ENCODE results near the gene IRF3. TPM values are rescaled to one million over a fixed set of nuclear protein-coding genes. Genes with fewer than 3 reads are reported as not detected.

Gene IRF3
- total and polyA plus RNA-seq, 2 of the 4 experiments (the other 2 are of a cell fraction), result 39.6 to 65.2 TPM

DNA sequence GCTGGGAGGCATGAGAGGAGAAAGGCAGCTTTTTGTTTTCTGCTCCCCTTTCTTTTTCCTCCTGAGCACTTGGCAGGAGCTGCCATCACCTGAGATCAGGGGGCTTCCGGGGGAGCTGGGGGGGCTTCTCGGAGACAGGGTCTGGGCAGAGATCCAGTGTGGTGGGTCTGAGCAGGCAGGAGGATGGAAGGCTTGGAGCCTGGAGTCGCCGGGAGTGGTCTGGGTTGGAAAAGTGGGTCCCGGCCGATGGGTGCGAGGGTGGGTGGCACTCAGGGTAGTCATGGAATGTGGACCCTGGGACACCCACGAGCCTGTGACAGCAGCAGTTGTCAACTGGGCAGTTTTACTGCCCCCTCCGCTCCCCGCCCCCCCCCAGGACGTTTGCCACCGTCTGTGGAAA lies 21.5 kb upstream of the IRF3 start:
- no peak overlapping the region for H4K8ac ChIP-seq (ENCODE audit: low read depth in 2 of 2, low read length in 2 of 2)
- H3K14ac ChIP-seq (replicated peaks; ENCODE audit: low read depth, low read length), result no peak overlapping the region
- no peak overlapping the region for H3K18ac ChIP-seq (ENCODE audit: low read depth, low read length)
- peaks cover 5% of the 10 kb centered on the region; the same call in 1 of the 2 replicates for H3K9me1 ChIP-seq (ENCODE audit: insufficient read depth, low read length)
- TF ChIP-seq SMC3 (IDR thresholded peaks at IDR 0.05; ENCODE audit: low read depth, low read length) (no peak), RFX5 (IDR thresholded peaks at IDR 0.05; ENCODE audit: low read depth, low read length) (no peak), MAZ (IDR thresholded peaks at IDR 0.05; ENCODE audit: borderline replicate concordance, low read depth, low read length) (no peak), CHD1 (IDR thresholded peaks at IDR 0.05; ENCODE audit: low read depth, low read length) (no peak), CEBPB (IDR thresholded peaks at IDR 0.05; ENCODE audit: low read depth, low read length) (no peak), NFE2L2 (IDR thresholded peaks at IDR 0.05; ENCODE audit: low read depth, low read length) (no peak), MXI1 (IDR thresholded peaks at IDR 0.05; ENCODE audit: borderline replicate concordance, low read depth, low read length) (no peak), RAD21 (IDR thresholded peaks at IDR 0.05; ENCODE audit: low read length) (no peak), RCOR1 (IDR thresholded peaks at IDR 0.05; ENCODE audit: insufficient replicate concordance, low read length) (no peak), FOS (IDR thresholded peaks at IDR 0.05; ENCODE audit: low read depth, low read length) (no peak)
- TF ChIP-seq, protein P1, sequence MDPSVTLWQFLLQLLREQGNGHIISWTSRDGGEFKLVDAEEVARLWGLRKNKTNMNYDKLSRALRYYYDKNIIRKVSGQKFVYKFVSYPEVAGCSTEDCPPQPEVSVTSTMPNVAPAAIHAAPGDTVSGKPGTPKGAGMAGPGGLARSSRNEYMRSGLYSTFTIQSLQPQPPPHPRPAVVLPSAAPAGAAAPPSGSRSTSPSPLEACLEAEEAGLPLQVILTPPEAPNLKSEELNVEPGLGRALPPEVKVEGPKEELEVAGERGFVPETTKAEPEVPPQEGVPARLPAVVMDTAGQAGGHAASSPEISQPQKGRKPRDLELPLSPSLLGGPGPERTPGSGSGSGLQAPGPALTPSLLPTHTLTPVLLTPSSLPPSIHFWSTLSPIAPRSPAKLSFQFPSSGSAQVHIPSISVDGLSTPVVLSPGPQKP (IDR thresholded peaks at IDR 0.05; ENCODE audit: borderline replicate concordance, low read depth, low read length), result no peak
- TF ChIP-seq, protein P2, sequence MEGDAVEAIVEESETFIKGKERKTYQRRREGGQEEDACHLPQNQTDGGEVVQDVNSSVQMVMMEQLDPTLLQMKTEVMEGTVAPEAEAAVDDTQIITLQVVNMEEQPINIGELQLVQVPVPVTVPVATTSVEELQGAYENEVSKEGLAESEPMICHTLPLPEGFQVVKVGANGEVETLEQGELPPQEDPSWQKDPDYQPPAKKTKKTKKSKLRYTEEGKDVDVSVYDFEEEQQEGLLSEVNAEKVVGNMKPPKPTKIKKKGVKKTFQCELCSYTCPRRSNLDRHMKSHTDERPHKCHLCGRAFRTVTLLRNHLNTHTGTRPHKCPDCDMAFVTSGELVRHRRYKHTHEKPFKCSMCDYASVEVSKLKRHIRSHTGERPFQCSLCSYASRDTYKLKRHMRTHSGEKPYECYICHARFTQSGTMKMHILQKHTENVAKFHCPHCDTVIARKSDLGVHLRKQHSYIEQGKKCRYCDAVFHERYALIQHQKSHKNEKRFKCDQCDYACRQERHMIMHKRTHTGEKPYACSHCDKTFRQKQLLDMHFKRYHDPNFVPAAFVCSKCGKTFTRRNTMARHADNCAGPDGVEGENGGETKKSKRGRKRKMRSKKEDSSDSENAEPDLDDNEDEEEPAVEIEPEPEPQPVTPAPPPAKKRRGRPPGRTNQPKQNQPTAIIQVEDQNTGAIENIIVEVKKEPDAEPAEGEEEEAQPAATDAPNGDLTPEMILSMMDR (conservative IDR thresholded peaks at IDR 0.05; ENCODE audit: low read depth, low read length), result no peak
- no peak overlapping the region for H2BK15ac ChIP-seq (ENCODE audit: low read depth, low read length)
- no peak overlapping the region for H3K4me3 ChIP-seq (ENCODE audit: insufficient read depth, low read depth, low read length)
- H3K23ac ChIP-seq (ENCODE audit: low read depth, low read length), result no peak overlapping the region
- H2BK120ac ChIP-seq (ENCODE audit: low read depth, low read length), result no peak overlapping the region
- no peak overlapping the region for H2BK20ac ChIP-seq (ENCODE audit: low read depth, low read length)
- peaks cover 26% of the 10 kb centered on the region for H4K20me1 ChIP-seq (ENCODE audit: insufficient read depth, low read length)
- ChIA-PET POLR2A (ENCODE audit: unreplicated experiment) (interaction anchor here (1.1 kb wide), 1 partner anchor 47 kb away, joined by 3 read pairs; the partner anchor contains the start of gene RRAS), CTCF (no interaction called here)
- H3K4me2 ChIP-seq (ENCODE audit: low read depth, low read length), result no peak overlapping the region
- no peak overlapping the region for H2AFZ ChIP-seq (replicated peaks; ENCODE audit: low read length, poor library complexity)
- intact Hi-C loops (cut with micrococcal nuclease), result no loop called here
- H4K5ac ChIP-seq (ENCODE audit: low read depth, low read length), result no peak overlapping the region
- H3K9ac ChIP-seq (ENCODE audit: low read depth, low read length), result no peak overlapping the region
- DNase-seq (no peak), ATAC-seq (ENCODE audit: low read depth) (no peak)
- peaks cover 43% of the 10 kb centered on the region for H3K36me3 ChIP-seq (ENCODE audit: control insufficient read depth, insufficient read depth, low read length)
- H3K56ac ChIP-seq (ENCODE audit: extremely low read depth, insufficient read depth, low read length), result no peak overlapping the region
- H4K91ac ChIP-seq (ENCODE audit: insufficient read depth, low read depth, low read length), result no peak overlapping the region
- H3K79me1 ChIP-seq (ENCODE audit: low read depth in 1 of 2, low read length in 2 of 2), result peaks cover 18 to 56% of the 10 kb centered on the region in 2 experiments
- BruUV-seq (replicated peaks), result no TSS peak
- H3K4me1 ChIP-seq (ENCODE audit: control insufficient read depth, insufficient read depth, low read length), result peaks cover 9% of the 10 kb centered on the region
- H2BK5ac ChIP-seq (ENCODE audit: low read depth, low read length, poor library complexity, severe bottlenecking), result no peak overlapping the region
- dilution Hi-C loops (cut with HindIII; ENCODE audit: low sequenced_read_pairs, unreplicated experiment), result no loop called here
- no peak overlapping the region for H3K4ac ChIP-seq (ENCODE audit: low read depth, low read length)
- no peak overlapping the region for H3K27ac ChIP-seq (ENCODE audit: insufficient read depth, low read length)
- no peak overlapping the region for H2AK9ac ChIP-seq (replicated peaks; ENCODE audit: low read depth, low read length, poor library complexity)
- WGBS, 2 experiments (ENCODE audit: extremely low coverage in 2 of 2, insufficient read length in 1 of 2), result 58% methylated on average over 2 of the region's 12 CpGs; no CpG with 5 or more reads in 1 of the 2 experiments
- H3K27me3 ChIP-seq (ENCODE audit: control insufficient read depth, insufficient read depth, low read length), result no peaks in the 10 kb centered on the region
- in situ Hi-C loops (cut with MboI; ENCODE audit: low sequenced_read_pairs), result loop anchor here (10.0 kb wide), 1 partner anchor 168 kb away; the partner anchor contains the start of gene PTOV1
- no peaks in the 10 kb centered on the region for H3K9me3 ChIP-seq (ENCODE audit: control insufficient read depth, insufficient read depth, low read length)
- H2AK5ac ChIP-seq (ENCODE audit: low read depth, low read length), result no peak overlapping the region

Measured in IMR-90 (cell line).